Stromal cell of bone marrow (primary cell): Measurements from ENCODE around the gene IMMP2L.
"Not testable (repeated sequence)": the region's sequence is repeated elsewhere in the genome, so short reads cannot be mapped to it uniquely, and the experiment has no call there.

Experiments
- DNase-seq: peaks from one replicate; pipeline ENCODE4 v3.0.0-alpha.2; 2012; ENCODE audit warnings: low read depth

Gene IMMP2L

GRCh38 chr7:110988890-110989501 lies 573.3 kb downstream of the IMMP2L start:
- peak; percentile 8 for DNase-seq

GRCh38 chr7:110988348-110988747 lies 573.9 kb downstream of the IMMP2L start:
- no peak for DNase-seq

DNA sequence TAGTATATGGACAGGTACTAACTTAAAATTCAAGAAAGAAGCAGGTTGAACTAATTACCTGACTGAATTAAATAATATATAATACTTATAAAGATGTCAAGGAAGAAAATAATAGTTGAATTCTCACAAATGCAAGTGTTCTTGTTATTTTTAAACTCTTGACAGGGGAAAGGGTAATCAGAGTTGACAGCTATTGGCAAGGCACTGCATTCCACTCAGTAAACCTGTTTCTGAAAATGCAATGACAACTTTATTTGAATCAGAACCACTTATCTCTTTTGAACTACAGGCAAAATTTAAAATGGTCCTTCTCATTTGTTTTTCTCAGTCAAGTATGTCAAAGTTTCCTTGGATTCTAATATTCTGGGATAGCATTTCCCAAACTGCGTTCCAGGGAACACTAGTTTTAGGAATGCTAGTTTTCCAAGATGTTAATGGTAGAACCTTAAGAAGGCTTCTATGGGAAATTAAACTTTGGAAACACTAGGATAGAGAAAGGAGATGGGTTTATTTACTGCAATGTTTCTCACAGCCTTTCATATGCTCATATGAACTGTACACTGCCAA lies 575.1 kb downstream of the IMMP2L start:
- DNase-seq, result no peak

DNA sequence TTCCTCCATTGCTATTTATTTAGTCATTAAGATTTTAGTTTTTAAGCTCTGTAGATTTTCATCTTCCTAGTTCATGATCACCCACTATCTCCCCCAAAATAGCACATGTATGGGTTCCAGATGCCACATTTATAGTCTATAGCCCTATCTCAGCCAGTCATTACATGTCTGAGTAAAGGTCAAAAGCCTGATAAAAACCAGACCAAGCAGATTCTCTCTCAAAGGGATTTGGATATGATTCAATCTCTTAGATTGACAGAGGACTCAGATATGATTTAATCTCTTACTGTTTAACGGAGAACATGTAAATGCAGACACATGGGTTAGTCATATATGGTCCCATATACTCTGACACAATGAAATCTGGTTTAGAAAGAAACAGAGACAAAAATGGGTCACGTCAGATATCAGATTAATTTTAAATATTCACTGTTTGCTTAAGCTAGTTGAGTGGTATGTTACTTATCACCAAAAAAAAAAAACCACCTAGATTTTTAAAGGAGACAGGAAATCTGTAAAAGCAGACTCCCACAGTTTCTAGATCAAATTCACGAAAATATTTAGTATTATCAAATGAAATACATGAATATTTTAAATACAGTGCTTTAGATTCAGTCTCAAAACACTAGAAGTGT lies 578.4 kb downstream of the IMMP2L start:
- no peak for DNase-seq

DNA sequence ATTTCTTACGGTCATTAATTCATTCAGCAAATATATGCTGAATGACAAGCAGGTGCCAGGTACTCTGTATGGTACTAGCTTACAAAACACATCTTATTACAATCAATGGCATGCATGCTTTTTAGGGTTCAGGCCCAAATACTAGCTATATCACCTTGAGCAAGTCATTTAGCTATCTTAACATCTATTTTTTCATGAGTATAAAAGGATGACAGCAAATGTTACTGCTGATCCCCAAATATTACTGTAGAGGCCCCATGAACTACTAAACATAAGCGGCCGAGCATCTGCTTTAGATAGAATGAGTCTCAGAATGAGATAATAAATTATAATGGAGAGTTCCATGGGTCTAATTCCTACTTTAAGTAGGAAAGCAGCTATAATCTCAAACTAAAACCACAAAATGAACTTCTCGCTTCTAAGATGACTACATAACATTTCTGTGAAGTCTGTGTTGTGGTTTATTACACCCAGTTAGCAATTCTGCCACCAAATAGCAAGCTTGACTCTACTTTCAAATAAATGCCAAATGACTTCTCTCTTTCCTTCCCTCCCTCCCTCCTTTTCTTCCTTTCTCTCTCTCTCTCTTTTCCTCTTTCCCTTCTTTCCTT lies 585.1 kb downstream of the IMMP2L start:
- no peak for DNase-seq

DNA sequence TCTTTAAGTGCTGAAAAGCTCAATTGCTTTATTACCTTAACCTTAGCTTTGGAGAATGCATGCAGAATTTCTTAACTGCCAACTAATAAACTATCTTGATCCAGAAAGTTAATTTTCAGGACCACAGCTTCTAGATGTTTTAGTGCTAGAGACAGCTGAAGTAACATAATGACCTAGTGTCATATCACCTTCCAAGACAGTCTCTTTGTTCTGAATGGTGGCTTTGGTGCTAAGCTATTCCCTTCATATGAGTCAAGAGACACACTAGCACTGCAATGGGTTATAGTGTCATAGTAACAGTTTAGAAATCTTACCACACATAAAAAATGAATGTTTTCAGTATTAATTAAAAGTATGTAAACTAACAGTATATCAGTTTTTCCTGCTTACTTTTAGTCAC lies 586.8 kb downstream of the IMMP2L start:
- no peak for DNase-seq

- no peak for DNase-seq
Observed at GRCh38 chr7:110974441-110974840, 587.9 kb downstream of the IMMP2L start.

DNA sequence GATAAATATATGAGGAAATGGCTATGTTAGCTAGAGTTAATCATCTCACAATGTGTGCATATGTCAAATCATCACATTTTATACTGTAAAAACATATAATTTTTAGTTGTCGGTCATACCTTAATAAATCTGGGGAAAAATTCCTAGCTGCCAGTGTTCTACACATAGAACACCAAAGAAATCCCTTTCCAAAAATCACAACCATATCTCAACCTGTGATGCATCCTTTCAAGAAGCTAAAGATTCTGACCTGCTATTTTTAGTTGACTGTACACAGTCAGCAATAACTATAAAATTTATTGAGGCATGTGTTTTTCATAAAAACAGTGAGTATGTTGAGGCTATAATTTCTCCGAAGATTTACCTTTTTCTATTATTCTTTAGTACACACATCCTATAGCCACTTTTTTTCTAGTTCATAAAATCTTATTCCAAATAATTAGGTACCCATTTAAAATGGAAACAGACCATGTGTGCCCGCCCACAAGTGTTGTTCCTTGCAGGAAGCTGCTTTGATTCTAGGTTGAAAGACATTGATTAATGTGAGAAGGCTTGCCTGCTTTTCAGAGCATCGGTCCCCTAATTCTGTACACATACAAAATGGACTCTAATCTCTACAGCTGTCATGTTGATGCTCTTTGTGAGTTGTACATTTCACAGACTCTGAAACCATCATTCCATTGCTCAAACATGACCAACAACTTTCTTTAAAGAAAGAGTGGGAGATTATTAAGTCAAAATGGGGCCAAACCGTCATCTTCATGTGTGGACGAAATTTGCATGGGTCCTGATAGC lies 588.9 kb downstream of the IMMP2L start:
- DNase-seq, result no peak

- peak; percentile 8 for DNase-seq
Observed at GRCh38 chr7:110964775-110965174, 597.5 kb downstream of the IMMP2L start.

DNA sequence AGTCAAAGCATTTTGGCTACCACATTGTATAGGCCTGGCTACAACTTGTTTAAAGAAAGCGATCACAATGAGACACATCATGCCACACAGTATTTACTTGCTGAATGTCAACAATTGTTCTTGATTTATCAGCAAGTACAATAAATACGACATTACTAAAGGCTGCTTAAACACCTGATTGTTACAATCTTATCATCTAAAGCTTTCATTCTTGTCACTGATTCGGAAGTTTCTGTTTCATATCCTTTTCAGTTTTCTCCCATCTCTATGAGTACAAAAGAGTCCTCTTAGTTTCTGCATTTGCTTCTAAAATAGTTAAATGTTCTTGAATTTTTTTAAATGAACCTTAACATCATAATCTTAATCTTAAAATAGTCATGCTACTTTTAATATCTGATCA lies 599.5 kb downstream of the IMMP2L start:
- DNase-seq, result no peak

DNA sequence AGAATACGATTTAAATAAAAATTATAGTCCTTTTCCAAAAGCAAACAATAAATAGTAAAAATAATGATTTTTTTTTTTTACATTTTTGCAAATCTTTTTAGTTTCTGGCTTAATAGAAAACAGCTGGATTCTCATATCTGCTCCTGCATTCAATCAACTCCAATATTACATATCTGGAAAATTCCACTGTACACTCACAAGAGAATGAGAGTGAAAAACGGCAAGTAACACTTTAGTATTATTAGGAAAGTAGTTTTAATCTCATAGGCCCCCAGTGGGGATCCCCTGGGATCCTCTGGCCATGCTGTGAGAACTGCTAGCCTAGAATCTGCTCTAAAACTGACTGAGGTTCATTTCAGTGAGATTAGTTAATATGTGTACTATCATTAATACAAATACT lies 599.9 kb downstream of the IMMP2L start:
- no peak for DNase-seq

DNA sequence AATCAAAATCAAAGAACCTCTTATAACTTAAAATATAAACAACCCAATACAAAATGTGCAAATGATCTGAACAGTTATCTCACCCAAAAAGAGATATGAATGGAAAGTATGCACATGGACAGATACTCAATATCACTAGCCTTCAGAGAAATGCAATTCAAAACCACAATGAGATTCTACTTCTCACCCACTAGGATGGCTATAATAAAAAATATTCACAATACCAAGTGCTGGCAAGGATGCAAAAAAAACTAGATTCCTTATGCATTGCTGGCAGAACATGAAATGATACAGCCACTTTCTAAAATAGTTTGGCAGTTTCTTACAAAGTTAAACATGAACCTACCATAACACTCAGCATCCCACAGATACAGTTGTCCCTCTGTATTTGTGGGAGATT lies 601.5 kb downstream of the IMMP2L start:
- DNase-seq, result peak; percentile 9

DNA sequence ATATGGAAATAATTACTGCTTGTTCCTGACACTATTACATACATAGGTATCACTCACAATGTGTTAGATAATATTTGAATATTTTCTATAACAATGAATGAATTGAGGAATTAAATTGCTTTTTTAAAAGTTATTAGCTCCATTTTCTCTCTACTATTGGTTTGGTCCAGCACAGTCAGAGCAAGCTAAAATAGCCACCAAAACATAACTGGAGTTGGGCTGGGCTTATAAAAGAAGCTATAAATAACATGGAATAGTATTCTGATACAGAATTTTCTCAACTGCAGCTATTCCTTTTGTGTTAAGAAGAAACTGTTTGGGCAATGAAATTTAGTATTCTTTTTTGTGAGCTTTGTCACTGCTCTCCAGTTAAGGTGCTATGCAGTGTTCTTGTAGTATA lies 614.0 kb downstream of the IMMP2L start:
- DNase-seq, result no peak

DNA sequence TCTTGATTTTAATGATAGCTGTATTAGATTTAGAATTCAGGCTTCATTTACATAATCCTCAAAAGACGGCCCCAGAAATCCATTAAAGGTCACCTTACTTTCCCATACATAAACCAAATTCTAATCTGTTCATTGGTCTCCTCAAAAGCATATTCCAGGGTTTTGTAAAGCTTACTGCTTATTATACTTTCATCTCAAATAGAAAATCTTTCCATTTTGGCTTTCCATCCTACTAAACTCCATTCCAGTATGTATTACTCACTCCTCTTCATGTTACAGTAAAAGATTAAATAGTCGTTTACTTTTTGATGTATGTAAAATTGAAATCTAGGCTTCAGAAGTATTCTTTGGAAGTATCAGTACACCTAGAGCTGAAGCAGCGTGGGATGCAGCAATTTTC lies 614.9 kb downstream of the IMMP2L start:
- no peak for DNase-seq

GRCh38 chr7:110944966-110945644 lies 617.2 kb downstream of the IMMP2L start:
- DNase-seq, result no peak

GRCh38 chr7:110944448-110944847 lies 617.8 kb downstream of the IMMP2L start:
- DNase-seq, result no peak

DNA sequence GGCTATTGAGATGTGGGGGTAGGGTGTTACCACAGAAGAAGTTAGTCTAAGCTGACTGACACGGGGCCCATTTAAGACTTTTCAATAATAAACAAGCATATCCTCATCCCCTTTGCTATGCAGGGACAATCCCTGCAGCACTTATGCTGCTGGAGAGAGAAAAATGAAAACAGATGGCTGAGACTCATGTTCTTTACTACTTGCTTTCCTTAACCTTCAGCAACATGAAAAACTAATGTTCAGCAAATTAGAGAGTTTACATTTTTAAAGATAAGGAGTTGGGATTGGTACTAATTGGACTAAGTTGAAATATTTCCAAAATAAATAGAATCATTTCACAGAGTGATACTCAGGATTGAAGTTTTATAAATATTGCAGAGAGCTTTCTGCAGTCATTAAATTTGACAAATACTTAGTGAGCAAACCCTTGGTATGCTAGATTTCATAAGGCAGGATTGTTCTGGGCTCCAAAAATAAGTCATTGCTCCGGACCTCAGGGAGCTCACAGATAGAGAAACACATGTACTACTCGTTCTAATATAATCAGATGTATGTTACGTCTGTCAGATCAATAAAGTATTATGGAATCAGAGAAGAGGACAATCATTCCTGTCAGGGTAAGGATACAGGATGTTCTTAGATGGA lies 618.5 kb downstream of the IMMP2L start:
- DNase-seq, result peak; percentile 21

DNA sequence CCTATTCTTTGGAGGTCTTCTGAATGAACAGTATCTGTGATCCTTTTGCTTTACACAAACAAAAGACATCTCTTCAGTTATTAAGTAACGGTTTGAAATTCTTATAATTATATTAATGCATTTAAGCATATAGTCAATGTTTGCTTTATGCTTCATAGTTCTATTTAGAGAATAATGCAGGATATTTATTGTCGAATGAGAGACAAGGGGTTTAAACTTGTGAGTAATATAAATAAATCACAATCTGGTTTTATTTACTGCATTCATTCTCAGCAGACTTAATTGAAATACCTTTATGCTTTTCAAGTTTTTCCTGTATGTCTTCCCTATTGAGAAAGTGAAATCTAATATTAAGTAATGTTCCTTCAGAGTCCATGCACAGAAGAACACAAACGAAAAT lies 620.9 kb downstream of the IMMP2L start:
- no peak for DNase-seq

GRCh38 chr7:110940756-110941155 lies 621.5 kb downstream of the IMMP2L start:
- no peak for DNase-seq

GRCh38 chr7:110938165-110938564 lies 624.1 kb downstream of the IMMP2L start:
- no peak for DNase-seq

GRCh38 chr7:110936665-110937064 lies 625.6 kb downstream of the IMMP2L start:
- DNase-seq, result not testable (repeated sequence)
